Thoracic aorta (tissue), 2 donors: Measurements from ENCODE around the gene CD79B. TPM values are rescaled to one million over a fixed set of nuclear protein-coding genes. Genes with fewer than 3 reads are reported as not detected.

Source experiments
- ATAC-seq: fragments of 150-250 bp; one replicate; pipeline ENCODE4 v1.8.0; 2017; ENCODE audit warnings: low read depth; ENCODE audit not compliant: insufficient number of reproducible peaks, low FRiP score
- DNase-seq: peaks from one replicate; pipeline ENCODE4 v3.0.0-alpha.2; 2020; ENCODE audit warnings: low spot score
- H3K27ac ChIP-seq, 2 donors: fragments of 200-600 bp; sonication (generic); 1 replicate in 1 of 2; 2 replicates in 1 of 2; pipeline ENCODE4 v1.5.1; 2016; ENCODE audit warnings: mild to moderate bottlenecking in 2 of 2, moderate library complexity in 2 of 2
- H3K27me3 ChIP-seq: fragments of 200-600 bp; sonication (generic); replicated peaks from 2 replicates; pipeline ENCODE4 v1.6.0; 2016; ENCODE audit warnings: mild to moderate bottlenecking; ENCODE audit not compliant: insufficient read depth
- H3K36me3 ChIP-seq: fragments of 200-600 bp; sonication (generic); one replicate; pipeline ENCODE4 v1.5.1; 2016
- H3K4me1 ChIP-seq, 2 donors: fragments of 200-600 bp; sonication (generic); 1 replicate in 1 of 2; 2 replicates in 1 of 2; pipeline versions ENCODE4 v1.5.1 to v1.6.0; 2016; ENCODE audit warnings: low read depth in 2 of 2, mild to moderate bottlenecking in 1 of 2; ENCODE audit not compliant: control insufficient read depth in 1 of 2
- H3K4me3 ChIP-seq: fragments of 200-600 bp; sonication (generic); 2 replicates; pipeline ENCODE4 v1.5.1; 2016; ENCODE audit warnings: mild to moderate bottlenecking
- H3K9me3 ChIP-seq: fragments of 200-600 bp; sonication (generic); 2 replicates; pipeline ENCODE4 v1.5.1; 2016
- total RNA-seq, 2 donors: library from RNA; depleted of rRNA; stranded (reverse); fragments of >200 nt; gene quantifications; one replicate each; pipeline versions ENCODE4 v1.1.0 to v1.2.3, GENCODE V29; 2016
- TF ChIP-seq, protein P1 (sequence below): fragments of 200-600 bp; sonication (generic); IDR thresholded peaks from one replicate; pipeline ENCODE4 v1.5.1; 2019; ENCODE audit warnings: antibody characterized with exemption

The CD79B gene
- total RNA-seq, 2 donors from 2014 or later, result 4.3 to 6.0 TPM

DNA sequence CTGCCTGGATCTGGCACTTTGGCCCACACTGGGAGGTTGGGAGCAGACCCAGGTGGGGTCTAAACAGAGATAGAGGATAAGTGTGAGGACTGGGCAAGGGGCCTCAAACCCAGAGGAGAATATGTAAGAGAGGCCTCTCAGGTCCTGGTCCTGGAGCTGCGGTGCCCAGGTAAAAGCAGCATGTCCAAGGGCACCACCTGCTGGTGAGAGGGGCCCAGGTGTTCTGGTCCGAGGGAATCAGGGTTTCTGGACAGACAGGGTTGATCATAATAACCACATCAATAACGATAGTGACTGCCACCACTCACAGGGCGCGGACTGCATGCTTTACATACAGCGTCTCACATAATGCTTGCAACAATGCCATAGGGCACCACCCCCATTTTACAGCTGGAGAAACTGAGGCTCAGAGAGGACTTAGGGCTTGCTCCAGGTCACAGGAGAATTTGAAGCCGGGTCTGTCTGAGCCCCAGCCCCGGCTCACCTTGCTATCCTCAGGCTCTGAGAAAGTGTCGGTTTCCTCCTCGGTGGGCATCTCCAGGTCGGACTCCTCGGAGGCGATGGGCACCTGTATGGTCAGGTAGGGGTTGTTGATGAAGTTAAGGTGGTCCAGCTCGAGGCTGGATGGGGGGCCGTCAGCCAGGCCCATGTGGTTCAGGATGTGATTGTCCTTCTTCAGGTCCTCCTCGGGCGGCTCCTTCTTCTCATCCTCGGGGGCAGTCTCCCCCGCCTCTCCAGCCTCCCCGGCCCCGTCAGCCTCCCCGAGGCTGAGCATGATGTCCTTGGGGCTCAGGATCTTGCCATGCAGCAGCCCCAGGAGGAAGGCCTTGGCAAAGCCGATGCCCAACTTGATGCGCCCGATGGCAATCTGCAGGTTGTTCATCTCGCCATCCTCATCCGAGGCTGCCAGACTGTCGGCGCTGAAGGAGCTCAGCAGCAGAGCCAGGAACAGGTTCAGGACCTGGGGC lies 19.1 kb upstream of the CD79B start:
- Histone ChIP-seq H3K36me3 (no peaks in the 10 kb centered on the region), H3K27me3 (no peaks in the 10 kb centered on the region), H3K9me3 (no peaks in the 10 kb centered on the region), H3K4me1 (no peaks in the 10 kb centered on the region), H3K4me3 (no peak overlapping the region), H3K27ac (no peak overlapping the region)
- DNase-seq (no peak), ATAC-seq (no peak)
- TF ChIP-seq, protein P1, sequence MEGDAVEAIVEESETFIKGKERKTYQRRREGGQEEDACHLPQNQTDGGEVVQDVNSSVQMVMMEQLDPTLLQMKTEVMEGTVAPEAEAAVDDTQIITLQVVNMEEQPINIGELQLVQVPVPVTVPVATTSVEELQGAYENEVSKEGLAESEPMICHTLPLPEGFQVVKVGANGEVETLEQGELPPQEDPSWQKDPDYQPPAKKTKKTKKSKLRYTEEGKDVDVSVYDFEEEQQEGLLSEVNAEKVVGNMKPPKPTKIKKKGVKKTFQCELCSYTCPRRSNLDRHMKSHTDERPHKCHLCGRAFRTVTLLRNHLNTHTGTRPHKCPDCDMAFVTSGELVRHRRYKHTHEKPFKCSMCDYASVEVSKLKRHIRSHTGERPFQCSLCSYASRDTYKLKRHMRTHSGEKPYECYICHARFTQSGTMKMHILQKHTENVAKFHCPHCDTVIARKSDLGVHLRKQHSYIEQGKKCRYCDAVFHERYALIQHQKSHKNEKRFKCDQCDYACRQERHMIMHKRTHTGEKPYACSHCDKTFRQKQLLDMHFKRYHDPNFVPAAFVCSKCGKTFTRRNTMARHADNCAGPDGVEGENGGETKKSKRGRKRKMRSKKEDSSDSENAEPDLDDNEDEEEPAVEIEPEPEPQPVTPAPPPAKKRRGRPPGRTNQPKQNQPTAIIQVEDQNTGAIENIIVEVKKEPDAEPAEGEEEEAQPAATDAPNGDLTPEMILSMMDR, result no peak

DNA sequence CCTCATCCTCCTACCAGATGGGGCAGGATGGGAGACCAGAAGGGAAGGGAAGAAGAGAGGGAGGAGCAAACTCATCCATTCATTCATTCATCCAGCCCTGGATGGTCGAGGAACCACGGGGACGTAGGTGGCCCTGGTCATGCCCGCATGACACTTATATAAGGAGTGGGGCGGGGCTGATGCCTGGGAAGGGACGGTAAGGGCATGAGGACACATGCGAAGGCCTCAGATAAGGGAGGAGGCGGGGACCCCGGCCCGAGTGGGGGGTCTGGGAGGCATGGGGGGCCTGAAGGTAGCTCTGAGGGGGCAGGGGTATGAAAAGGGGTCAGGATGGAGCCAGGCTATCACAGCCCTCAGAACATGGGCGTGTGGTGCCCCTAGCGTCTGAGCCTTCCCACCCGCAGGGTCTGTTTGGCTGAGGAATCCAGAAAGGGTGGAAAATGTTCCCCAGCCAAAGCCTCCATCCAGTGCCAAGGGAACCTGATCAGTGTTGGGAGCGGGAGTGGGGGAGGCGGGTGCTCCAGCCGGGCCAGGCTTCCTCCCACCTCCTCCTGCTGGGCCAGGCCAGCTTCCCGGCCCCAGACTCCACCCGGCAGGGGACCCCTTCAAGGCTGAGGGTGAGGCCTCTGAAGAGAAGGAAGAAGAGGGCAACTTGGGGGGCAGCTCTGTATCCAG lies 17.6 kb upstream of the CD79B start:
- no peak overlapping the region for H3K4me3 ChIP-seq
- no peak overlapping the region for H3K27ac ChIP-seq
- no peaks in the 10 kb centered on the region for H3K27me3 ChIP-seq
- no peaks in the 10 kb centered on the region for H3K9me3 ChIP-seq
- ATAC-seq, result no peak
- TF ChIP-seq, protein P1, result no peak
- no peak for DNase-seq
- H3K4me1 ChIP-seq, result no peaks in the 10 kb centered on the region
- no peaks in the 10 kb centered on the region for H3K36me3 ChIP-seq

DNA sequence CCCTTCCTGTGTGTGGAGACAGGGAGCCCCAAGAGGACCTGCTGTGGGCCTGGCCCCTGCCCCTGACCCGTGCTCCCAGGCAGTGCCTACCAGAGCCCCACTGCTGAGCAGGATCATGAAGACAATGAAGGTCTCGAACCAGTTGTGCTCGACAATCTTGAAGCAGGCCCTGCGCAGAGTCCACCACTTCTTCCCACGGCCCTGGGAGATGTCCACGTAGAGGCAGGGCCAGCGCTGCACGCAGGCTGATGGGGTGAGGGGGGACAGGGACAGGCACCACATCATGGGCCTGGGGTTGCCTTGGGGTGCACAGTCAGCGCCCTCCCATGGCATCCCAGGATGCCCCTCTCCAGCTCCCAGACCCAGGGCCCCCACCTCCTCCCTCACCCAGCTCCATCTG lies 16.4 kb upstream of the CD79B start:
- no peak overlapping the region for H3K4me3 ChIP-seq
- no peaks in the 10 kb centered on the region for H3K4me1 ChIP-seq
- no peaks in the 10 kb centered on the region for H3K36me3 ChIP-seq
- no peak overlapping the region for H3K27ac ChIP-seq
- ATAC-seq (no peak), DNase-seq (no peak)
- no peaks in the 10 kb centered on the region for H3K27me3 ChIP-seq
- TF ChIP-seq, protein P1, result no peak
- no peaks in the 10 kb centered on the region for H3K9me3 ChIP-seq

DNA sequence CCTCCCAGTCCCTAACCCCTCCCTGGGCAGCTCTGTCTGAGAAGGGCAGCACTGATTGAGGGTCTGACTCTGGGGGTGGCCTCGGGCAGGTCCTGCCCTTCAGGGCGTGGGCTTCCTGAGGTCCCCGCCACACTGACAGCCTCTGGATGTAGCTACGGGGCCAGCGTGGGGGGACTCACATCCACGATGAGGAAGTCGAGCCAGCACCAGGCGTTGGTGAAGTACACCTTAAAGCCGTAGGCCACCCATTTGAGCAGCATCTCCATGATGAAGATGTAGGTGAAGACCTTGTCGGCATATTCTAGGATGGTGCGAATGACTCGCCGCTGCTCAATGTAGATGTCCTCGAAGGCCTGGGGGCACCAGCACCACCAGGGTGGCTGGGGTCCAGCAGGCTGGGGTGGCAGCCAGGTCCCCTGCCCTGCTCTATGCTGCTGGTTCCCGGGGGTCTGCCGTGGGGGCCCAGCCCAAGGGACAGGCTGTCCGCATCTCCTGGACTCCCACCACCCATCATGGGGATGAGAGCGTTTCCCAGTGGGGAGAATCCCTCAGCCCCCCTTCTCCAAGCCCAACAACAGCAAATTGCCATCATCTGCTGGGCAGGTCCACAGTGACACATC lies 15.7 kb upstream of the CD79B start:
- DNase-seq (no peak), ATAC-seq (no peak)
- H3K9me3 ChIP-seq, result no peaks in the 10 kb centered on the region
- no peak overlapping the region for H3K4me3 ChIP-seq
- TF ChIP-seq, protein P1, result no peak
- H3K27me3 ChIP-seq, result no peaks in the 10 kb centered on the region
- no peak overlapping the region for H3K27ac ChIP-seq
- no peaks in the 10 kb centered on the region for H3K4me1 ChIP-seq
- H3K36me3 ChIP-seq, result no peaks in the 10 kb centered on the region
